ENCODE results near the gene ITSN2.
"Not testable (repeated sequence)": the region's sequence is repeated elsewhere in the genome, so short reads cannot be mapped to it uniquely, and the experiment has no call there.

The ITSN2 gene

DNA sequence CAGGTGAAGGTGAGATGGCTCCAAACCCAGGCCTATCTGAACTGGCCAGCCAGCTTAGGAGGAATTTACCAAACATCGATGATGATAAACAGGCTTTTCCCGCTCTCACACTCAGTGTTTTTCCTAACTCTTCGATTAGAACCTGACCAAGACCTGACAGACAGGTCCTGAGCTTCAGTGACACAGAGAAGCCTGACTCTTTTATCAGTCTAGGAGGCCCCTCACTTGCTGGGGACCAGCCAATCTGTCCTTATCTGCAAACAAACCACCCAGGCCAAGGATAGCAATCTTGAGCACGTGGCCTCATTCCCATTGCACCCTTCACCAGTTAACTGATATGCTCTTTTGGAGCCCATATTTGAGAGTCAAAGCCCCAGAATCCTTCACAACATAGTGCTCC, 1.9 kb upstream of the ITSN2 start:
- no peak for DNase-seq

DNA sequence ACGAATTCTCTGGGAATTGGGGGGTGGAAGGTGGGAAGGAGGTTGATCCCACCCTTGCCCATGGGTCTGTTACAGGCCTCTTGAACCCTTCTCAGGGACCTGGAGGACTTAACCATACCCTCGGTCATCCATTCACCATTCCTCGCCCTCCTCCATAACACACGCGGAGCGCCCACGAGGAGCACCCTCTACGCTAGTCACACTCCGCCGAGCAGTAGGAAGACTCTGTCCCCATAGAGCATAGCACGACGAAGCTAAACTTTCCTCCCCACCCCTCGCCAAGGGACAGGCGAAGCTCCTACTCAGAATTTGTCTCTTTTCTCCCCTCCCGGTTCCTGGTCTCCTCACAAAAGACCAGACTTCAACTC, 611 bp upstream of the ITSN2 start:
- no peak for DNase-seq

DNA sequence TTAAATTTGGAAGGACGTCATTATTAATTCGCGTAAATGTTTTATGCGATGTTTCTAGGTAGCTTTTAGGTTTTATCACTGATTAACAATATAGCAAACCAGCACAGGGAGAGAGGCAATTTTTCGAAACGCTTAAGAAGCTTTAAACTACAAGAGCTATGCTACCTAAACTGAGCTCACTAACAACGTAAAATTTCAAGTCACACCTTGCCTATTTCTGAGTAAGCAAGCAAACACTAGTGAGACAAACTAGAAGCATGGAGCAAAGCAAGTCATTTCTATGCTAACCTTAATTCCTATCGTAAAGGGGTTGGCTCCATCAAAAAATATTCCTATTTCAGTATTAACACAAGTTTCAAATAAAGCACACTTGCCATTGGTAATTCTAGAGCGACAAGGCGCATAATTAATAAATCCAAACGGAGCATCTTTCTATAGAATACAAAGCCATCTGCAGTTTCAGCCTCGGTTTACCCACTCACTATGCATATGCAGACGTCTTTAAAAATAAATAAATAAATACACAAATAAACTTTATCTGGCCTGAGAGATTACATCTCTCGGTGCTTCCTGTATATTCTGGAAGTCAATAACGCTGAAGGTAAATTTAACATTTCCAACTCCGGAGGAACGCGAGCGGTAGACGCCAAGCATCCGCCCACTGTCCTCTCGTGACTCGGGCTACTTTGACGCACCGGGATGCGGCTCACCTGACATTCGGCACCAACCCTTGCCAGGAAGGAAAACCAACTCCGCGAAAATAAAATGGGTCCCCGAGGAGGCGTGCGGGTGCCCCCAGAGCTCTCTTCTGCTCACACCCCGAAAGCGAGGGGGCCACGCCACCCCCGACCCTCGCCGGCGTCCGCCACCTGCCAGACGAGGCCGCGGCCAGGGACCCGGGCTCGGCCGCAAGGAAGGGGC, 947 bp downstream of the ITSN2 start:
- DNase-seq, result peak; percentile 51

DNA sequence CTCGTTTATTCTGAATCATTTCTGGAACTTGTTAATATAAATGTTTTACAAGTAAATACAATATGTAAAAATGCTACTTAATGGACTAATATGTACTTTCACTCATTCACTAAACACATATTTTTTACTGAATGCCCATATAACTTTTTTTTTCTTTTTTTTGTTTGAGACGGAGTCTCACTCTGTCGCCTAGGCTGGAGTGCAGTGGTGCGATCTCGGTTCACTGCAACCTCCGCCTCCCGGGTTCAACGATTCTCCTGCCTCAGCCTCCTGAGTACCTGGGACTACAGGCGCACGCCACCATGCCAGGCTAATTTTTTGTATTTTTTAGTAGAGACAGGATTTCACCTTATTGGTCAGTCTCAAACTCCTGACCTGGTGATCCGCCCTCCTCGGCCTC, 2.6 kb downstream of the ITSN2 start:
- DNase-seq, result not testable (repeated sequence)

GRCh38 chr2:24357115-24357514, 3.2 kb downstream of the ITSN2 start:
- DNase-seq, result not testable (repeated sequence)

- no peak for DNase-seq
Observed at GRCh38 chr2:24354957-24355356, 5.4 kb downstream of the ITSN2 start.

- DNase-seq, result no peak
Observed at GRCh38 chr2:24354395-24354794, 5.9 kb downstream of the ITSN2 start.

- DNase-seq, result no peak
Observed at GRCh38 chr2:24353973-24354372, 6.4 kb downstream of the ITSN2 start.

DNA sequence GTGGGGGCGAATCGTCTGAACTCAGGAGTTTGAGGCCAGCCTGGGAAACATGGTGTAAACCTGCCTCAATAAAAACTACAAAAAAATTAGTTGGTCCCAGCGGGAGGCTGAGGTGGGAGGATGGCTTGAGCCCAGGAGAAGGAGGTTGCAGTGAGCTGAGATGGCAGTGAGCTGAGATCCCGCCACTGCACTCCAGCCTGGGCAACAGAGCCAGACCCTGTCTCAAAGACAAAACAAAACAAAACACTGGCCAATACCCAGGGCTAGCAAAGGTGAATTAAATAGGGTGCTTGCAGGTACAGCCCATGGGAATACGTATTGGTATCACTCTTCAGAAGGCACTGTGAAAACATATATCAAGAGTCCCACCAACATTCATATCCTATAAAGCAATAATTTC, 7.0 kb downstream of the ITSN2 start:
- no peak for DNase-seq

- DNase-seq, result no peak
Observed at GRCh38 chr2:24352664-24353063, 7.7 kb downstream of the ITSN2 start.

DNA sequence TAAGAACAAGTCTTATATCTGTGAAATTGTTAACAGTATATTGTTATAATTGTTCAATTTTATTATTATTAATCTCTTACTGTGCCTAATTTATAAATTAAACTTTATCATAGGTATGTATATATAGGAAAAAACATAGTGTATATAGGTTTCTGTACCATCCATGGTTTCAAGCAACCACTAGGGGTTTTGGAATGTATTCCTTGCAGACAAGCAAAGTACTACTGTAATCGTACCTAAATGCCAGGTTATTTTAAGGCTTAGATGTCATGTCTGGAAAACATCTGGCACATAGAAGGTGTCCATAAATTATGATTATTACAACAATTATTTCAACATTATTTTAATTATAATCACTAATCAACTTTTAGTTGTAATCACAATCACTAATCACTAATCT, 8.4 kb downstream of the ITSN2 start:
- no peak for DNase-seq

DNA sequence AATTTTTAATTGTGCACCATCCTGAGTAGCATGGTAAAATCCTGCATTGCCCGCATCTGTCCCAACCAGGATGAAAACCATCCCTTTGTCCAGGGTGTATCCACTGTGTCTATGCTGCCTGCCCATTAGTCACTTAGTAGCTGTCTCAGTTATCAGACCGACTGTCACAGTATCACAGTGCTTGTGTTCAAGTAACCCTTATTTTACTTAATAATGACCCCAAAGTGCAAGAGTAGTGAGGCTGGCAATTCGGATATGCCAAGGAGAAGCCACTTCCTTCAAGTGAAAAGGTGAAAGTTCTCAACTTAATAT, 8.8 kb downstream of the ITSN2 start:
- DNase-seq, result no peak

GRCh38 chr2:24350826-24351626, 9.3 kb downstream of the ITSN2 start:
- DNase-seq, result no peak

- no peak for DNase-seq
Observed at GRCh38 chr2:24349097-24349496, 11.2 kb downstream of the ITSN2 start.

DNA sequence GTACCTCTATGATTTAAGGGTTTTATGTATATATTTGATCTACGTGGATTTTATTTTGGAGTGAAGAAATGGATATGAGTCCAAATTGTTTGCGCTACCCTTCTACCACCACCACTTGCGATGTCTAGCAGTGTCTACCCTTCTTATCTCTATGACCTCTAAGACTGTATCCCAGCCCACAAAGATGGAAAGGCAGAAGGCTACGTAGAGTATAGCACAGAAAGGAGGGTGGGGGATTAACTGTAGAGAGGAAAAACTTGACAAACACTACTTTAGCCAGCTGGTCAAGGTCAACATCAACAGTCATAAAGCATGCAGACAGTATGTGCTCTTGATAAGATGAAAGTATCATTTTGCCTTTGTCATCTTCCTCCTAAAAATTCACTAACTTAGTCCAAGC, 14.4 kb downstream of the ITSN2 start:
- no peak for DNase-seq

DNA sequence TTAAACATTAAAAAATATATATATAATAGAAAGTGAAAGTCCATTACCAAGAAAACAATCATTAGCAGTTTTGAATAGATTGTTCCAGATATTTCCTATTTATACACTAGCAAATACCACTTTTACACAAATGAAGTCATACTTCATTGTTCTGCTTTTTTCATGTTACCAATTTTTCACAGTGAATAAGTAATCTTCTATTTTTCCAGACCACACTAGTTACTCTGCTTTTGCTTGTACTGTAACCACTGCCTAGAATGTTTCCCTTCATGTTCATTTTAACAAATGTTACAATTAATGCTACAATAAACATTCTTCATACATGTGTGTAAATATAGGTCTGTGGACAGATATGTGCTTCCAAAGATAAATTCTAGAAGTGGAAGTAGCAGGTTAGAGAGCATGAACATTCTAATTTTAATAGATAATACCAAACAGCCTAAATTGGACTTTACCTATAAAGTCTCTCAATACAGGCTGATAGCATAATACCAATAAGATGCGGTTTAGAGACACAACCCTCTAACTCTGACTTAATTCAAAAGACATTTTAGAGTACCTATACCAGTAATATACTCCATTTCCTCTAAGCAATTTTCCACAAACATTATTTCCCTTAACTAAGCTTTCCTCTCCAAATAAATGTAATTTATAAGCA, 17.0 kb downstream of the ITSN2 start:
- no peak for DNase-seq

DNA sequence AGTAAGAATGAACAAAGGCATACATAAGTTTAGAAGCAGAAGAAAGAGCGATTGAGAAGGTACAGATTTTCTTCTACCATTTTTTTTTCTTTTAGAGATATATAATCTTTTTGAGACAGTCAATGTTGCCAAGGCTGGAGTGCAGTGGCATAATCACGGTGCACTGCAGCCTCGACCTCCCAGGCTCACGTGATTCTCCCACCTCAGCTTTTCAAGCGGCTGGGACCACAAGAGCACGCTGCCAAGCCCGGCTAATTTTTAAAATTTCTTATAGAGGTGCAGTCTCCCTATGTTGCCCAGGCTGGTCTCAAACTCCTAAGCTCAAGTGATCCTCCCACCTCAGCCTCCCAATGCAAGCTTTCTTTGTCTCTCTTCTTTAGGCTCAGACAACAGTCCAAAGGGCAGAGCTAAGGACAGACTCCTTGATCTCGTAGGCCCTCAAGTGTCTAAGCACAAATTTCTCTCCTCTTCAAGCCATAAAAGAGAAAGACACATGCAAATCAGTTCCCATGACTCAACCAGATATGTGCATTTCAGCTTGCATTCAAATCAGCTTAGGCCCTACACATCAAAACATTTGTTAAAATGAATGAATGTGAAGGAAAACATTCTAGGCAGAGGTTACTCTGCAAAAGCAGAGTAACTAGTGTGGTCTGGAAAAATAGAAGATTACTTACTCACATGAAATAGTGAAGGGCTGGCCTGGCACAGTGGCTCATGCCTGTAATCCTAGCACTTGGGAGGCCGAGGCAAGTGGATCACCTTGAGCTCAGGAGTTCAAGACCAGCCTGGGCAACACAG, 18.0 kb downstream of the ITSN2 start:
- no peak for DNase-seq

DNA sequence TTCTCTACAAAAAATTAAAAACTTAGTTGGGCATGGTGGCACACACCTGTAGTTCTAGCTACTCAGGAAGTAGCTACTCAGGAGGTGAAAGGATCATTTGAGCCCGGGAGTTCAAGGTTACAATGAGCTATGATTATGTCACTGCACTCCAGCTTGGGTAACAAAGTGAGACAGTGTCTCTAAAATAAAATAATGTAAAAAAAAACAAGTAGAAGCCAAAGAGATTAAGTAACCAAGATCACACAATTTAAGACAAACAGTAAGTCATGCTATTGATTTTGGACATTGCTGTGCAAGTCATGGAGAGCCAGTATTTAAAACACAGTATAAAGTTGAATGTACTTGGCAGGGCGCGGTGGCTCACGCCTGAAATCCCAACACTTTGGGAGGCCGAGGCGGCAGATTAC, 20.5 kb downstream of the ITSN2 start:
- DNase-seq, result no peak

DNA sequence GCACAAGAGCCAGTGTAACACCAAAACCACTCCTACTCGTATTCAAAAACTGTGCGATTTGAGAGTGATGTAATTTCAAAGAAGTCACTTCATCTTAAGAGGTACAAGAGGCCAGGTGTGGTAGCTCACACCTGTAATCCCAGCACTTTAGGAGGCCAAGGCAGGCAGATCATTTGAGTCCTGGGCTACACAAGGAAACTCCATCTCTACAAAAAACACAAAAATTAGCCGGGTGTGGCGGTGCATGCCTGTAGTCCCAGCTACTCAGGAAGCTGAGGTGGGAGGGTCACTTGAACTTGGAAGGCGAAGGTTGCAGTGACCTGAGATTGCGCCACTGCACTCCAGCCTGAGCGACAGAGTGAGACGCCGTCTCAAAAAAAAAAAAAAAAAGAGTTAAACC, 21.2 kb downstream of the ITSN2 start:
- not testable (repeated sequence) for DNase-seq

- no peak for DNase-seq
Observed at GRCh38 chr2:24337890-24338289, 22.4 kb downstream of the ITSN2 start.

GRCh38 chr2:24336811-24337210, 23.5 kb downstream of the ITSN2 start:
- peak; percentile 9 for DNase-seq

DNA sequence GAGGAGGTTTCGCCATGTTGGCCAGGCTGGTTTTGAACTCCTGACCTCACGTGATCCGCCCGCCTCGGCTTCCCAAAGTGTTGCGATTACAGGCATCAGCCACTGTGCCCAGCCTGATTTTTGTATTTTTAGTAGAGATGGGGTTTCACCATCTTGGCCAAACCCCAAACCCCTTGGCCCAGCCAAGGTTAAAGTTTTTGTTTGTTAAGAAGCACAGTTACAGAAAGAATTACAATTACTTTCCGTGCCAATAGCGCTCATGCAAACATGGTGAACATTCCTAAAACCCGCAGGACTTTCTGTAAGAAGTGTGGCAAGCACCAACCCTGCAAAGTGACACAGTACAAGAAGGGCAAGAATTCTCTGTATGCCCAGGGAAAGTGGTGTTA, 26.1 kb downstream of the ITSN2 start:
- no peak for DNase-seq
